Tibial artery (tissue), 4 donors: ENCODE results near the gene AMH.
A peak's percentile ranks its signal among the peaks of the same experiment; 100 is the strongest.

Experiments used
- DNase-seq, 2 donors: peaks; one replicate each; pipeline ENCODE4 v3.0.0-alpha.2; 2019
- H3K27ac ChIP-seq, 2 donors: fragments of 200-600 bp; sonication (generic) in 1 of 2; 1 replicate in 1 of 2; 2 replicates in 1 of 2; pipeline ENCODE4 v1.5.1; 2018 to 2019; ENCODE audit warnings: mild to moderate bottlenecking in 1 of 2
- H3K27me3 ChIP-seq, 2 donors: fragments of 200-600 bp; sonication (generic) in 1 of 2; one replicate each; pipeline versions ENCODE4 v1.5.1 to v1.6.0; 2016 to 2019
- H3K36me3 ChIP-seq, 3 donors: fragments of 200-600 bp; sonication (generic) in 2 of 3; one replicate each; pipeline ENCODE4 v1.5.1; 2016 to 2019; ENCODE audit warnings: mild to moderate bottlenecking in 2 of 3
- H3K4me1 ChIP-seq, 4 donors: fragments of 200-600 bp; sonication (generic) in 2 of 4; 1 replicate in 3 of 4; 2 replicates in 1 of 4; pipeline ENCODE4 v1.5.1; 2016 to 2019
- H3K4me3 ChIP-seq, 2 donors: fragments of 200-600 bp; sonication (generic) in 1 of 2; 1 replicate in 1 of 2; 2 replicates in 1 of 2; pipeline ENCODE4 v1.5.1; 2018 to 2019; ENCODE audit warnings: mild to moderate bottlenecking in 2 of 2
- H3K9me3 ChIP-seq, 3 donors: fragments of 200-600 bp; sonication (generic) in 1 of 3; one replicate each; pipeline ENCODE4 v1.5.1; 2016 to 2019
- CTCF ChIP-seq, 2 experiments: fragments of 200-600 bp in 1 of 2; fragments of 450-650 bp in 1 of 2; IDR thresholded peaks; one replicate each; pipeline ENCODE4 v1.5.1; 2017 to 2019; ENCODE audit warnings: antibody characterized with exemption in 2 of 2, mild to moderate bottlenecking in 1 of 2, moderate library complexity in 1 of 2
- intact Hi-C: fragments of 100-400 bp; cut with DNase I; formaldehyde crosslinking; loops from one replicate; pipeline ENCODE4 v1.15.0; 2023; ENCODE audit warnings: low total_unique reads

AMH gene

DNA sequence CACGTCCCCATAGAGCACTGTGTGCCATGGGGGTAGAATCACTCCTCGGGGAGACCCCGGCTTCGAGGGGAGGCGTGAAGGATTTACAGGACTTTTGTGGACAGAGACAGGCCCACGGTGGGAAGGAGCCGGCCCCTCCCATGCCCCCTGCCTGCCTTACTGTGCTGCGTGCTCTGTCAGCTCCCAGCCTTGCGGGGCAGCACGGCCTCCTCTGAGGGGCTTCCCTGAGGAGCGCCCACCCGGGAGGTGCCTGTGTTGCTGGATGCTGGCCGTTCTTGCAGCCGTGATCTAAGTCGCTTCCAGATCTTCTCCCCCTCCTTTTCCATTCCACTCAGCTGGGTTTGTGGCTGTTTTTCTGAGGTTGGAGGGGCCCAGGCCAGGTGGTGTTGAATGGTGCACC is 42.1 kb upstream of the AMH start:
- H3K27me3 ChIP-seq: no peaks in the 10 kb centered on the region
- TF ChIP-seq CTCF (IDR thresholded peaks at IDR 0.05): no peak
- no peaks in the 10 kb centered on the region for H3K4me1 ChIP-seq
- intact Hi-C loops: no loop called here
- H3K9me3 ChIP-seq: no peaks in the 10 kb centered on the region
- no peak for DNase-seq
- peaks cover 18 to 90% (median 65%) of the 10 kb centered on the region in 3 donors for H3K36me3 ChIP-seq
- no peak overlapping the region for H3K27ac ChIP-seq
- H3K4me3 ChIP-seq: no peak overlapping the region

DNA sequence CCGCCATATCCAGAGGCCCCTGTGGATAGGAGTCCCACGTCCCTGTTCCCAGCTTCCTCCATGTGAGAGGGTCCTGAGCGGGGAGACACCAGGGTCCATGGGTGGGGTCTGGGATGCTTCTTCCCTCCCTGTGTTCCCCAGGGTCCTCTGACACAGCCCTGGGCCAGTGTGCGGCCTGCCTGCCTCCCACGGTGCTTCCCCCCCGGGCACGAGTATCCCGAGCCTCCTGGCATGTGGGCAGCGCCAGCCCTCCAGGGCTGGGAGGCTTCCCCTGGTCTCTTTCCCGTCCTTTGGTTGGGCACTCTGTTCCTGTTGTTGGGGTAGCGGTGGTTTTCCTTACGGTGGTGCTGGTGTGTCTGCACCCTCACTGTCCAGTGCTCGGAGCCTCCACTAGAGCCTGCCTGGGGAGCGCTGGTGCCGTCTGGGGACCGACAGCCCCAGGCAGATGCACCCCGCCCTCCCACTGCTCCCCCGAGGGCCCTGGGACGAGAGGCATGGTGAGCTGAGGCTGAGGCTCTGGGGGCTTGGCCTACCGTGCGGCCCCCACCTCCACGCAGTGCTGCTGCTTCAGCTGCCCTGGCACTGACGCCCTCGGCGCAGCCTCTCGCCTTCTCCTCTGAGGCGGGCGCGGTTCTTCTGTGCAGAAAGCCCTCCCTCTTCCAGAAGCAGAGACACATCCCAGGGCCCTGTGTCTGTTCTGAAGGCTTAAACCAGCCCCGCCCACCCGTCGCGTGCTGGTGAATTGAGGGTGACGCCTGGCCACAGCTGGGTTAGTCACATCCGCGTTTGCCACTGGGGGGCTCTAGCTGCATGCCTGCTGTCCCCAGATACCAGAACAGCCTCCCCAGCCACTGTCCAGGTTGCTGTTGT is 40.9 kb upstream of the AMH start:
- no peaks in the 10 kb centered on the region for H3K27me3 ChIP-seq
- no peaks in the 10 kb centered on the region for H3K4me1 ChIP-seq
- intact Hi-C loops: no loop called here
- no peak for TF ChIP-seq CTCF (IDR thresholded peaks at IDR 0.05)
- DNase-seq: peak in 1 of 2 donors; percentile 77
- no peaks in the 10 kb centered on the region for H3K9me3 ChIP-seq
- peaks cover 26 to 90% (median 69%) of the 10 kb centered on the region in 3 donors for H3K36me3 ChIP-seq
- no peak overlapping the region for H3K27ac ChIP-seq
- H3K4me3 ChIP-seq: no peak overlapping the region

- H3K9me3 ChIP-seq: no peaks in the 10 kb centered on the region
- H3K4me1 ChIP-seq: no peaks in the 10 kb centered on the region
- TF ChIP-seq CTCF (IDR thresholded peaks at IDR 0.05): no peak
- H3K27me3 ChIP-seq: no peaks in the 10 kb centered on the region
- H3K4me3 ChIP-seq: no peak overlapping the region
- peaks cover 33 to 90% (median 69%) of the 10 kb centered on the region in 3 donors for H3K36me3 ChIP-seq
- no peak overlapping the region for H3K27ac ChIP-seq
- intact Hi-C loops: no loop called here
- DNase-seq: no peak
Observed at GRCh38 chr19:2208975-2209374, 40.1 kb upstream of the AMH start.

GRCh38 chr19:2209408-2209807 is 39.7 kb upstream of the AMH start:
- intact Hi-C loops: no loop called here
- Histone ChIP-seq H3K27ac (no peak overlapping the region), H3K27me3 (no peaks in the 10 kb centered on the region), H3K9me3 (no peaks in the 10 kb centered on the region), H3K4me3 (no peak overlapping the region), H3K4me1 (no peaks in the 10 kb centered on the region), H3K36me3 (peaks cover 37 to 91% (median 73%) of the 10 kb centered on the region in 3 donors)
- TF ChIP-seq CTCF (IDR thresholded peaks at IDR 0.05): no peak
- DNase-seq: no peak

GRCh38 chr19:2210206-2210605 is 38.9 kb upstream of the AMH start:
- DNase-seq: no peak
- Histone ChIP-seq H3K4me3 (no peak overlapping the region), H3K9me3 (no peaks in the 10 kb centered on the region), H3K27ac (no peak overlapping the region), H3K4me1 (no peaks in the 10 kb centered on the region), H3K36me3 (peaks cover 45 to 93% (median 78%) of the 10 kb centered on the region in 3 donors), H3K27me3 (no peaks in the 10 kb centered on the region)
- no peak for TF ChIP-seq CTCF (IDR thresholded peaks at IDR 0.05)
- intact Hi-C loops: no loop called here
